Stimulated activated CD4-positive, alpha-beta T cell treated with anti-CD3 and anti-CD28 coated beads, Interleukin-4, amount 100 ng/mL, for 24 hours (primary cell): ENCODE results near the gene POLA2.
A peak's percentile ranks its signal among the peaks of the same experiment; 100 is the strongest.
"Not testable (repeated sequence)": the region's sequence is repeated elsewhere in the genome, so short reads cannot be mapped to it uniquely, and the experiment has no call there.

Experiments
- DNase-seq: peaks from one replicate; pipeline ENCODE4 v3.0.0-alpha.2; 2020

The POLA2 gene

GRCh38 chr11:65261591-65262380 lies at the start of gene POLA2:
Gene POLA2 (plus strand): TSS chr11:65261962. CDS start chr11:65262293, 331 bp downstream.
- peak; percentile 97 for DNase-seq

- no peak for DNase-seq
Measured at GRCh38 chr11:65212226-65212801, 49.4 kb upstream of the POLA2 start.

- DNase-seq, result no peak
Measured at GRCh38 chr11:65213322-65214211, 48.2 kb upstream of the POLA2 start.

GRCh38 chr11:65214212-65214845 lies 47.4 kb upstream of the POLA2 start:
- DNase-seq, result no peak

GRCh38 chr11:65215441-65216076 lies 46.2 kb upstream of the POLA2 start:
- peak; percentile 40 for DNase-seq

GRCh38 chr11:65216830-65217229 lies 44.9 kb upstream of the POLA2 start:
- no peak for DNase-seq

GRCh38 chr11:65217441-65218423 lies 44.0 kb upstream of the POLA2 start:
- no peak for DNase-seq

- no peak for DNase-seq
Measured at GRCh38 chr11:65218446-65218845, 43.3 kb upstream of the POLA2 start.

GRCh38 chr11:65219930-65220213 lies 41.9 kb upstream of the POLA2 start:
- no peak for DNase-seq

GRCh38 chr11:65221026-65221425 lies 40.7 kb upstream of the POLA2 start:
- no peak for DNase-seq

- DNase-seq, result no peak
Measured at GRCh38 chr11:65223011-65223410, 38.8 kb upstream of the POLA2 start.

- no peak for DNase-seq
Measured at GRCh38 chr11:65224930-65225278, 36.9 kb upstream of the POLA2 start.

GRCh38 chr11:65225279-65226102 lies 36.3 kb upstream of the POLA2 start:
- peak; percentile 68 for DNase-seq

- DNase-seq, result no peak
Measured at GRCh38 chr11:65226103-65226442, 35.7 kb upstream of the POLA2 start.

- no peak for DNase-seq
Measured at GRCh38 chr11:65227879-65228278, 33.9 kb upstream of the POLA2 start.

- DNase-seq, result no peak
Measured at GRCh38 chr11:65236194-65237059, 25.3 kb upstream of the POLA2 start.

GRCh38 chr11:65238302-65238701 lies 23.5 kb upstream of the POLA2 start:
- DNase-seq, result not testable (repeated sequence)

- no peak for DNase-seq
Measured at GRCh38 chr11:65241134-65241533, 20.6 kb upstream of the POLA2 start.

- DNase-seq, result no peak
Measured at GRCh38 chr11:65241692-65242091, 20.1 kb upstream of the POLA2 start.

GRCh38 chr11:65242389-65242788 lies 19.4 kb upstream of the POLA2 start:
- no peak for DNase-seq
